ENCODE results near the gene PRDM8. TPM values are rescaled to one million over a fixed set of nuclear protein-coding genes. Genes with fewer than 3 reads are reported as not detected.
A peak's percentile ranks its signal among the peaks of the same experiment; 100 is the strongest.

PRDM8 gene
- total RNA-seq, 1 donor from 2014 or later = not detected

DNA sequence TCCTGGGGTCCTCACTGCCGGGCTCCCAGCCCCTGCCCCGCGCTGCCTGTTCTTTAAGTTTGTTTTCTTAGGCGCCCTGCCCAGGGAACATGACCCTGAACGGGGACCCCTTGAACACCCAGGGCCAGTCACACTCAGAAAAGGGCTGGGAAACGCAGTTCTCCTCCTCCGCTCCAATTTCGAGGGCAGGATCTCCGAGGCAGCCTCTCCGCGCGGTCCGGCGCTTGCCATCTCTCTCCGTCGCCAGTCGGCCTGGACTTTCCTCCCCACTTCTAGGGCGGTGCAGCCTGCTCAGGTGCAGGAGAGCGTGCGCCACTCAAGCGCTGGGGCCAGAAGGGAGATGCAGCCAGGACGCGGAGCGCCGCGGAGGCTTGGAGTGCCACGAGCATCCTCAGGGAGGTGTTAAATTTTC is 9.9 kb downstream of the PRDM8 start:
- Mint-ChIP-seq H3K36me3 (peaks cover 12% of the 10 kb centered on the region), H3K9me3 (peaks cover 11% of the 10 kb centered on the region), H3K27me3 (ENCODE audit: insufficient read depth, low read depth) (peaks cover 56% of the 10 kb centered on the region), H3K27ac (no peak overlapping the region), H3K4me3 (no peak overlapping the region), H3K4me1 (peaks cover 5% of the 10 kb centered on the region)
- Histone ChIP-seq H4K20me1 (ENCODE audit: low read depth) (peaks cover 31% of the 10 kb centered on the region), H3K4me3 (no peak overlapping the region), H2AFZ (replicated peaks) (no peak overlapping the region), H3K27me3 (peaks cover 100% of the 10 kb centered on the region), H3K9ac (no peak overlapping the region), H3F3A (ENCODE audit: low read depth) (peaks cover 10% of the 10 kb centered on the region), H3K4me2 (peak overlapping the region; percentile 57), H3K4me1 (peaks cover 7% of the 10 kb centered on the region), H3K79me2 (ENCODE audit: low read depth) (no peaks in the 10 kb centered on the region), H3K9me3 (ENCODE audit: low read depth) (no peaks in the 10 kb centered on the region), H3K27ac (no peak overlapping the region), H3K36me3 (no peaks in the 10 kb centered on the region)
- DNase-seq (ENCODE audit: low spot score) = peak; percentile 60
- TF ChIP-seq, protein P1, sequence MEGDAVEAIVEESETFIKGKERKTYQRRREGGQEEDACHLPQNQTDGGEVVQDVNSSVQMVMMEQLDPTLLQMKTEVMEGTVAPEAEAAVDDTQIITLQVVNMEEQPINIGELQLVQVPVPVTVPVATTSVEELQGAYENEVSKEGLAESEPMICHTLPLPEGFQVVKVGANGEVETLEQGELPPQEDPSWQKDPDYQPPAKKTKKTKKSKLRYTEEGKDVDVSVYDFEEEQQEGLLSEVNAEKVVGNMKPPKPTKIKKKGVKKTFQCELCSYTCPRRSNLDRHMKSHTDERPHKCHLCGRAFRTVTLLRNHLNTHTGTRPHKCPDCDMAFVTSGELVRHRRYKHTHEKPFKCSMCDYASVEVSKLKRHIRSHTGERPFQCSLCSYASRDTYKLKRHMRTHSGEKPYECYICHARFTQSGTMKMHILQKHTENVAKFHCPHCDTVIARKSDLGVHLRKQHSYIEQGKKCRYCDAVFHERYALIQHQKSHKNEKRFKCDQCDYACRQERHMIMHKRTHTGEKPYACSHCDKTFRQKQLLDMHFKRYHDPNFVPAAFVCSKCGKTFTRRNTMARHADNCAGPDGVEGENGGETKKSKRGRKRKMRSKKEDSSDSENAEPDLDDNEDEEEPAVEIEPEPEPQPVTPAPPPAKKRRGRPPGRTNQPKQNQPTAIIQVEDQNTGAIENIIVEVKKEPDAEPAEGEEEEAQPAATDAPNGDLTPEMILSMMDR (IDR thresholded peaks at IDR 0.05) = no peak
- TF ChIP-seq EZH2 (IDR thresholded peaks at IDR 0.05) (peak; percentile 79), EZH2phosphoT487 (IDR thresholded peaks at IDR 0.05) (peak; percentile 77)

GRCh38 chr4:80207664-80208063 is 10.4 kb downstream of the PRDM8 start:
- TF ChIP-seq, protein P1 (IDR thresholded peaks at IDR 0.05) = no peak
- no peak for TF ChIP-seq EZH2 (IDR thresholded peaks at IDR 0.05)
- no peak for TF ChIP-seq EZH2phosphoT487 (IDR thresholded peaks at IDR 0.05)
- H3K4me1 ChIP-seq = peaks cover 7% of the 10 kb centered on the region
- H3K4me3 ChIP-seq = no peak overlapping the region
- Mint-ChIP-seq H3K36me3 (peaks cover 12% of the 10 kb centered on the region), H3K27me3 (ENCODE audit: insufficient read depth, low read depth) (peaks cover 56% of the 10 kb centered on the region), H3K4me1 (peaks cover 5% of the 10 kb centered on the region), H3K4me3 (no peak overlapping the region), H3K9me3 (peaks cover 11% of the 10 kb centered on the region), H3K27ac (no peak overlapping the region)
- no peaks in the 10 kb centered on the region for H3K9me3 ChIP-seq (ENCODE audit: low read depth)
- peaks cover 10% of the 10 kb centered on the region for H3F3A ChIP-seq (ENCODE audit: low read depth)
- H3K27ac ChIP-seq = no peak overlapping the region
- no peak for DNase-seq (ENCODE audit: low spot score)
- H3K4me2 ChIP-seq = peak overlapping the region; percentile 57
- no peaks in the 10 kb centered on the region for H3K79me2 ChIP-seq (ENCODE audit: low read depth)
- no peak overlapping the region for H3K9ac ChIP-seq
- peaks cover 31% of the 10 kb centered on the region for H4K20me1 ChIP-seq (ENCODE audit: low read depth)
- H2AFZ ChIP-seq (replicated peaks) = no peak overlapping the region
- H3K36me3 ChIP-seq = no peaks in the 10 kb centered on the region
- peaks cover 100% of the 10 kb centered on the region for H3K27me3 ChIP-seq

DNA sequence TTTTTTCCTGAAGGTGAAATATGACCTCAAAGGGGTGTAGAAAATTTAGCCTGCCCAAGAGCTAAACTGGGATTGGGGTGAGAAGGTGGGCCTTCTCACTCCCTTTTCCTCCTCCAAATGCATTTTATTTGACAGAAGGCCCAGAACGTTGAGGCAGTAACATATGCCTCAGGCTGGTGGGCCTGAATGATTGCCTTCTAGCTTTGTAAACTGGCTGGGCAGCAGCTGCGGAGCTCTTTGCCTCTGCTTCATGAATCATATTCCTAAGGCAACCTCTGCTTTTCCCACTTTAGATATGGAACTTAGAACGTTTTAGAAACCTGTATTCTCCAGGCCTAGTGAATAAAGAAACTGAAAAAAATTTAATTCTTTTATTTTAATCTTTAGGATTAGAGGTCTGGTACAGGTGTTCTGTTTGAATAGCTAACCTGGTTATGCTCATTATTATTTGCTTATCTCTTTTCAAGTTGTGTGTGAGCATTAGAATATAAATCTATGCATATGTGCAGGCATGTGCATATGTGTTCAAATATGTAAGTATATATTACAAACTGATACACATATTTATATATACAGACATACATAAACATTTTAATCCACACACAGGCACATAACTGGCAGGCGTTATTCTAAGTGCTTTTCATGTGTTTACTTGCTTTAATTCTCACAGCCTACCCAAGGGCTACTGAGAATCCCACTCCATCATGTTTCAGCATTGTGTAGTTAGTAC is 11.5 kb downstream of the PRDM8 start:
- no peak overlapping the region for H3K4me3 ChIP-seq

More for the DNA sequence above, 11.5 kb downstream of the PRDM8 start:
- Mint-ChIP-seq H3K9me3 (peaks cover 11% of the 10 kb centered on the region), H3K4me3 (peak overlapping the region; percentile 44), H3K4me1 (peaks cover 5% of the 10 kb centered on the region), H3K27me3 (ENCODE audit: insufficient read depth, low read depth) (peaks cover 52% of the 10 kb centered on the region), H3K27ac (no peak overlapping the region), H3K36me3 (peaks cover 12% of the 10 kb centered on the region)
- H3K79me2 ChIP-seq (ENCODE audit: low read depth) = no peaks in the 10 kb centered on the region
- no peak for DNase-seq (ENCODE audit: low spot score)
- H4K20me1 ChIP-seq (ENCODE audit: low read depth) = peaks cover 22% of the 10 kb centered on the region
- H2AFZ ChIP-seq (replicated peaks) = no peak overlapping the region
- H3K27ac ChIP-seq = no peak overlapping the region
- TF ChIP-seq EZH2phosphoT487 (IDR thresholded peaks at IDR 0.05) (no peak), EZH2 (IDR thresholded peaks at IDR 0.05) (no peak)
- TF ChIP-seq, protein P1 (IDR thresholded peaks at IDR 0.05) = no peak
- H3K27me3 ChIP-seq = peaks cover 100% of the 10 kb centered on the region
- H3K4me2 ChIP-seq = no peak overlapping the region
- no peaks in the 10 kb centered on the region for H3K36me3 ChIP-seq
- no peak overlapping the region for H3K9ac ChIP-seq
- peaks cover 7% of the 10 kb centered on the region for H3K4me1 ChIP-seq
- peaks cover 10% of the 10 kb centered on the region for H3F3A ChIP-seq (ENCODE audit: low read depth)
- no peaks in the 10 kb centered on the region for H3K9me3 ChIP-seq (ENCODE audit: low read depth)

Measured in neural progenitor cell (in vitro differentiated cells).